Measurements from ENCODE around the gene ASCC2.
"Not testable (repeated sequence)": the region's sequence is repeated elsewhere in the genome, so short reads cannot be mapped to it uniquely, and the experiment has no call there.

Gene ASCC2

GRCh38 chr22:29854432-29854831 is 16.4 kb upstream of the ASCC2 start:
- no peak for DNase-seq

- DNase-seq = no peak
These were observed 10.0 kb upstream of the ASCC2 start for GRCh38 chr22:29848111-29848510.

- DNase-seq = no peak
These were observed 8.2 kb upstream of the ASCC2 start for GRCh38 chr22:29846290-29846689.

GRCh38 chr22:29842740-29843139 is 4.7 kb upstream of the ASCC2 start:
- DNase-seq = no peak

- no peak for DNase-seq
These were observed 4.1 kb upstream of the ASCC2 start for GRCh38 chr22:29842172-29842571.

- DNase-seq = no peak
These were observed 2.4 kb upstream of the ASCC2 start for GRCh38 chr22:29840498-29840897.

GRCh38 chr22:29839039-29839438 is 965 bp upstream of the ASCC2 start:
- DNase-seq = no peak

- DNase-seq = no peak
These were observed 504 bp upstream of the ASCC2 start for GRCh38 chr22:29838599-29838956.

GRCh38 chr22:29836791-29837370 is 1.2 kb downstream of the ASCC2 start:
- not testable (repeated sequence) for DNase-seq

GRCh38 chr22:29834046-29834445 is 4.0 kb downstream of the ASCC2 start:
- no peak for DNase-seq

- no peak for DNase-seq
These were observed 4.6 kb downstream of the ASCC2 start for GRCh38 chr22:29833392-29833965.

GRCh38 chr22:29831958-29832357 is 6.1 kb downstream of the ASCC2 start:
- DNase-seq = no peak

- DNase-seq = no peak
These were observed 6.7 kb downstream of the ASCC2 start for GRCh38 chr22:29831186-29831921.

GRCh38 chr22:29830585-29830984 is 7.5 kb downstream of the ASCC2 start:
- no peak for DNase-seq

GRCh38 chr22:29827726-29828125 is 10.3 kb downstream of the ASCC2 start:
- not testable (repeated sequence) for DNase-seq

- no peak for DNase-seq
These were observed 11.0 kb downstream of the ASCC2 start for GRCh38 chr22:29827091-29827490.

- DNase-seq = no peak
These were observed 12.5 kb downstream of the ASCC2 start for GRCh38 chr22:29825578-29825977.

- DNase-seq = no peak
These were observed 13.4 kb downstream of the ASCC2 start for GRCh38 chr22:29824677-29825076.

- peak; percentile 37 for DNase-seq
These were observed 16.6 kb downstream of the ASCC2 start for GRCh38 chr22:29821291-29822016.

GRCh38 chr22:29820961-29821290 is 17.1 kb downstream of the ASCC2 start:
- DNase-seq = no peak

GRCh38 chr22:29819501-29819900 is 18.6 kb downstream of the ASCC2 start:
- no peak for DNase-seq

- DNase-seq = no peak
These were observed 20.4 kb downstream of the ASCC2 start for GRCh38 chr22:29817724-29818123.

- DNase-seq = no peak
These were observed 21.1 kb downstream of the ASCC2 start for GRCh38 chr22:29816980-29817379.

GRCh38 chr22:29816539-29816938 is 21.5 kb downstream of the ASCC2 start:
- no peak for DNase-seq
